Stromal cell of bone marrow (primary cell): Measurements from ENCODE around the gene NEDD4L.

Experiments used
- DNase-seq: peaks from one replicate; pipeline ENCODE4 v3.0.0-alpha.2; 2012; ENCODE audit warnings: low read depth

NEDD4L gene

DNA sequence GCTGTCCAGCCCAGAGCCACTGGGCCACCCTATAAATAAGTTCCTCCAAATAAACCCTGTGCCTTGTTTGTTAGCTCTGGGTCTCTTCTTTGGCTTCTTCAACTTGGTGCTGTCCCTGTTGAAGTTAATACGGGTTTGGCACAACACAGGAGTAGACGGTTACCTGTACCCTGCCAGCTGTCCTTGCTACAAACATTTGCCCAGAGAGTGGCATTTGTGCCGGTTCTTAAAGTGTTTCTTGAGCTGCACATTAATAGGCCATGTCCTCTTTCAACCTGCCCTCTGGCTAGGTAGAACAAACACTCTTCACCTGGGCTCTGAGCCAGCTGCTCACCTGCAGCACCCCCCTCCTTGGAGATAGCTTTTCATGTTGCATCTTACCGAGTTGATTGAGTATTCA, 139.2 kb downstream of the NEDD4L start:
- no peak for DNase-seq

DNA sequence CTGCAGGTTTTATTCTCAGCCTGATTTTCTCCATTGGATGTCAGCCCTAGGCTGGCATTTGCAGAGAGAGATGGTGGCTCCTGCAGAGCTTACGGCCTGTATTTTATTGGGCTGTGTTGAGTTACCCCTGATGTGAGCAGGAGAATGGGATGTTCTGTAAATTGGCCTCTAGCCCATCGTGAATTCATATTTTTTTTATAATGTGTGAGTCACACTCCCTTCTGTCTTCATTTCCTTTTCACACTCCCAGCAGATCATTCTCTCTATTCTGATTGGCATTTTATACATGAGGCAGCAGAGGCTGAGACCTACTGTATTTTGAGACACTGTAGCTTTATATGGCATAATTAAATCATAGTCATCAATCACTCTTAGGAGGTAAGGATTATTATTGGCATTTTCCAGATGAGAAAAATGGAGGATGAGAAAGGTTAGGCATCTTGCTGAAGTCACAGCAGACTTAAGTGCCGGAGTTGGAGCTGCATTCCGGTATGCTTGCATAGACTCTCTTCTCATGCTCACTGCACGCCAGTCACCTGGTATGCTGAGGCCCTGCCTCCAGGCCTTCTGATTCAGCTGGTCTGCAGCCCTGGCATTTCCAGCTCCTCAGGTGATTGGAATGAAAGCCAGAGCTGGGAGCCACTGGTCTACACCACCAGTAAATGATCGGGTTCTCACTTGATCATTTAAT, 142.4 kb downstream of the NEDD4L start:
- peak; percentile 30 for DNase-seq

DNA sequence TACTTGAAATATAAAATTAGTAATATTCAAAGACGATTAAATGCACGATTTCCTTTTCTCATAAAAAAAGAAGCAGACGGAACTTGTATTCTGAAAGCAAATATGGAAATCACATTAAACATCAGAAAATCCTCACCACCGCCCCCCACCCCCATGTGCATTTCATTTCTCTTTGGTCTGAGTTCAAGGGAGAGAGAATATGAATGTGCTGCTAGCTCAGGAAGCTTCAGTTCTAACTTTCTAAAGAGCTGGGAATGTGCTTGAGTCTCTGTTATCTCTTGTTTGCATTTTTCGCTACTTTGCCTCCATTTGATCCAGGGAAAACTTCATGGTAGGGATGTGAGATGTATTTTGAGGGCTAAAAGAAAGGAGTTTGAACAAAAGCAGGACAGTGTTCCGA, 143.6 kb downstream of the NEDD4L start:
- DNase-seq, result no peak

DNA sequence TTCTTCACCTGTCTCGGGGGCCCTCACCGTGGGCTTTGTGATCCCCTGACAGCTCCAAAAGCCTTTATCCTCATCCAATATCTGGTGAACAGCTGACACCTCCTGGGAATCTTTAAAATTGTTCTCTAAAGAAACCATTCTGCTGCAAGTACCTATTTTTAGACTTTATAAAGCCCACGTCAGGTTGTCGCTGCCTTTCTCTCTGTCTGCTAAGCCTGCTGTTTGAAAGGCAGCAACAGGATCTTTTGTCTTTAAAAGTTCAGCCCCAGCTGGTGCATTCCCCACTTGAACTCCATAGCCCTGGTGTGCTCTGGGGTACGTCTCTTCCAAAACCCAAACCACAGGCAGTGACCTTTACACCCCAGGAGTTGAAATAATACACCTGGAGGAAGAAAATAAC, 145.0 kb downstream of the NEDD4L start:
- DNase-seq, result no peak

DNA sequence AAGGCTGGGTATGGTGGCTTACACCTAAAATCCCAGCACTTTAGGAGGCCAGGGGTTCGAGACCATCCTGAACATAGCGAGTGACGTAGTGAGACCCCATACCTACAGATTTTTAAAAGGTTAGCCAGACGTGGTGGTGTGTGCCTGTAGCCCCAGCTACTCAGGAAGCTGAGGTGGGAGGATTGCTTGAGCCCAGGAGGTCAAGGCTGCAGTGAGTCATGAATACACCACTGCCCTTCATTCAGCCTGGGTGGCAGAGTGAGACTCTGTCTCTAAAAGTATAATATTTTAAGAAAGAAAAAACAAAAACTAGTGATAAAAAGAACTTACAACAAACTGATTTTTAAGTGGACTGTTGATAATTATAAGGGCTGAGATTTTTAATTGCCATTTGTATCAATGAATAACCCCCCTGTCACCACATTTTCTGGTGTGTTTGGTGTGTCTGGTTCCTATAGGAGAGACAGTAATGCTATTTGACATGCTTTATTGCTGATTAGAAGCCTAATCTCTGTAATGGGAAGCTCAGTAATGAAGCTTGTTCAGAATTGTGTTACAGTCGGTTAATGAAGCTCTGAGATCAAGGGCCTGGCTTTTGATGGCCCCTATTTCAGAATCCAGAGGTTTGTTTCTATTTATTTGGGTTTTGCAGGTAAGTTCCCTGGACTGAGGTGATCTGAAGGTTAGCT, 147.0 kb downstream of the NEDD4L start:
- no peak for DNase-seq

DNA sequence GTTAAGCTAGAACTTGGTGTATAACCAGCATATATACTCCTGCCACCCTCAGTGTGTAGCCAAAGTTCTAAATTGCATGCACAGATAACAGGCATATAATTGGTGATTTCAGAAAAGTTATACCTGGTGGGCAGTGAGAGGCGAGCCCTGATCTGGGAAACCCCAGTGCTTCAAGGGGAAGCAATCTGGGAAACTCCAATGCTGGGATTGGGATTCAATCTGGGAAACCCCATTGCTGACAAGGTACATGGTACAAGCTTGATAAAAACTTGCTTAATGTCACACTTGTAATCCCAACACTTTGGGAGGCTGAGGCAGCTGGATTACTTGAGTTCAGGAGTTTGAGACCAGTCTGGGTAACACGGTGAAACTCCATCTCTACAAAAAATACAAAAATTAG, 147.6 kb downstream of the NEDD4L start:
- DNase-seq, result no peak

DNA sequence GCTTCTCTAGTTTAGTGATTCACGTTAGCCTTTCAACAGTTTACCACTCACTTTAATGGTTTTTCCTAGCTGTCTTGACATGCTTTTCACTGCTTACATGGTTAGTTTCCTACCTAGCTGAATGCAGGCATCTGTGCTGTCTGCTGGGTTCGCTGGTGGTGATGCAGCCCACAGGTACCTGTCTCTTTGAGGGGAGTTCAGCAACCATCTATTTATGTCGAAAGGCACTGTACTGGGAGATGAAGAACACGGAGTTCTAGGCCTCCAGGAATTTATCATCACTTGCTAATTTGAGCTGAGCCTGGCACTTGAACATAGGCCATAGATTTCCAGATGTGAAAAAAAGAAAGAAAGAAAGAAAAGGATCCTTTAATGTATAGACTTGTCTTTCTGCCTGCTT, 148.5 kb downstream of the NEDD4L start:
- no peak for DNase-seq

DNA sequence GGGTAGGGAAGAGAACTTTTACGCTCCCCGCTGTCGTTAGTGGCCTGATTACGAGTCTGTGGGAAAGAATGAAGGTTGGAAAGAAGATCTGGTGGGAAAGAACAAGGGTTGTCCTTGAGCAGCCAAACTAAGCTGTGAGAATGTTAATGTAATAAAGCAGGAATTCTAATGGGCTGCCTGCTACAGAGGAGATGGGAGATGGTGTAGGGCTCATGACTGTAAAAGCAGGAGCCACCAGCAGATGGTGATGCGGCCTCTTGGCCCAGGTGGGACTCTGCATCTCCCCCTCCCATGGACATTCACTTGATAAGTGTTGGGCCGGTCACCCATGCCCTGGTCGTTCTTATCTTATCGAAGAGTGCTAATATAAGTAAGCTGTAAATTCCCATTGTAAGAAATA, 150.0 kb downstream of the NEDD4L start:
- DNase-seq, result no peak

DNA sequence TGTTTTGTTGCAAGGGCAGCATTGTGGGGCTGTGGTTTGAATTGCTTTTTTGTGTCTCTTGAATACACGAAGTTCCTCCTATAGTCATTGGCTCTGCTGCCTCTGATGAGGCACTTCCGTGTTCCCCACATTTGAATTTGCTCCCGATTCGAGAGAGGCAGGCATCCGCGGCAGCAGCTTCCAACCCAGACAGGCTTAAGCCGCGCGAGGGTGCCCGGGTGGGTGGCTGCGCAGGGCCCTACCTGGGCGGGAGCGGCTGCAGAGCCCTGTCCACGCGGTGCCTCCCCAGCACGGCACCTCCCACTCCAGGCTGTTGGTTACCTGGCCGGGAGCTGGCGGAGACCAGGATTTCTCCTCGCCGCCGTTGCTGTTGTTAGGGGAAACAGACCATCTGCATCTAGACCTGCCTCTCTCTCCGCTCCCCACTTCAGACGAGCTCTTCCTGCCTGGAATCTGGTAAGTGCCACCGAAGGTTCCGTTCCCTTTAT, 151.3 kb downstream of the NEDD4L start:
- no peak for DNase-seq

DNA sequence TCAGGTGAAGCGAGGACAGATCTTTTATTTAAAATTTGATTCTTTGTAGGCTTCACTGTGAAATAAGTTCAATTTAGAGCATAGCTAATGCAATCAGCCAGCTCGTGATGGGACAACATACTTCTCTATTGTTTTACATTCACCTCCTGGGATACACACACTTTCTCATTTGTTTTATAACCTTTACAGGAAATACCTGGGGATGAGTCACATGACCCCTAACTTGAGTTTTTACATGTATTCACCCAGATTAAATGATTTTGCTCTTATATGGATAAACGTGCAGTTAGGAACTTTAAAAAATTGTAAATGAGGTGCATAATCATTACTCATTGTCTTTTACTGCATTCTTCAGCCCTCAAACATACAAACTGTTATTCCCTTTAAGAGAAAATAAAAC, 152.1 kb downstream of the NEDD4L start:
- no peak for DNase-seq

DNA sequence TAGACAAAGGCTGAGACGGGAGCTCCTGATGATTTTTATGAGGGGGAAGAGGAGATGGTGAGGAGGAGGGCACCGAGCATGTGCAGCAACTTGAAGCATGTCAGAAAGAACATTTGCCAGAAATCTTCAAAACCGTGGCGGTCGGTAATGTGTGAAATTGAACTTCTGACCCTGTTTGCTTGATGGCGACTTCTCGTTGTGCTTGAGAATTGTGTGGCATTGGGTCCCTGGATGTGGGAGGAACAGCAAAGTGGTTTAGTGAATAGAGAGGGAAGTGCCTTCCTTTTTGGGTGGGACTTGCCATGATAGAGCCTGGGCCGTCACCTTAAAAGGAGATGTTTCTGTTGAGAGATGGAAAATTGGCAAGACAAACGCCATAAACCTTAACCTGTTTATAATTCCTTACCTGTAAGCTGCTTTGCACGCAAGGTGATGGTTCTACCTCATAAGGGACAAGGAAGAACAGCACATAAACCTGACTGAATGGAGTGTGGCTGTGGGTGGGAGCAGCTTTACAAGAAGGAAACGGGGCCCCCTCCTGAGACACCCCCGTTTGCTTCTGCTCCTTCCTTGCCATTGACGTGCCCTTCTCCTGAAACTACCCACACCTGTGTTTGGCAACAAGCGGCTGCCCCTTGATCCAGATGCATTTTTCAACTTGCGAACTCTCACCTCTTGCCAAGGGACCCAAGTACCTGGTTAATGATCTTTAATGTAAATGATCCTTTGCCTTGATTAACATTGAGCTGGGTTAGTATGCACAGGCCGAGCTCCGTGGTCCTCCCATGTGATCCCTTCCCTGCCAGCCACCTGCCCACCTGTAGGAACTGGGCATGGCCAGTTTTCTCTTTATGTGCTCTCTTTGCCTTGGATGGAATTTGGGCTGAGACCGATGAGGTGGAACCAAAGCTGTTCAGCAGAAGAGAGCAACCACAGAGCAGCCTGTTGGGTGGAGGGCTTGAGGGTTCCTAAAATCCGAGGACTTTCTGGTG, 153.2 kb downstream of the NEDD4L start:
- no peak for DNase-seq

DNA sequence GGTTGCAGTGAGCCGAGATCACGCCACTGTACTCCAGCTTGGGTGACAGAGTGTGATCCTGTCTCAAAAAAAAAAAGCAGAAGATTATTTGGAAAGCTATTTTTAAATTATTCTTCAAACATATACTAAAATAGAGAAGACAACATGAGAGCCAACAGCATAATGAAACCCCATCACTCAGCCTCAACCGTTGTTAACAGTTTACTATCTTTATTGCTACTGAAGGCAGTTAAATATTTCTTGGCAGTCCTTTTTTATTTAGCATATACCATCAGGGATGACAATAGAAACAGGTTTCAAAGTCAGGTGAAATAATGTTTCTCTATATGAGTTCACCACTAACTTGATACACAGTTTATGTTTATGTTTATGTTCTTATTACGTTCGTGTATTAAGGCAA, 157.2 kb downstream of the NEDD4L start:
- no peak for DNase-seq

DNA sequence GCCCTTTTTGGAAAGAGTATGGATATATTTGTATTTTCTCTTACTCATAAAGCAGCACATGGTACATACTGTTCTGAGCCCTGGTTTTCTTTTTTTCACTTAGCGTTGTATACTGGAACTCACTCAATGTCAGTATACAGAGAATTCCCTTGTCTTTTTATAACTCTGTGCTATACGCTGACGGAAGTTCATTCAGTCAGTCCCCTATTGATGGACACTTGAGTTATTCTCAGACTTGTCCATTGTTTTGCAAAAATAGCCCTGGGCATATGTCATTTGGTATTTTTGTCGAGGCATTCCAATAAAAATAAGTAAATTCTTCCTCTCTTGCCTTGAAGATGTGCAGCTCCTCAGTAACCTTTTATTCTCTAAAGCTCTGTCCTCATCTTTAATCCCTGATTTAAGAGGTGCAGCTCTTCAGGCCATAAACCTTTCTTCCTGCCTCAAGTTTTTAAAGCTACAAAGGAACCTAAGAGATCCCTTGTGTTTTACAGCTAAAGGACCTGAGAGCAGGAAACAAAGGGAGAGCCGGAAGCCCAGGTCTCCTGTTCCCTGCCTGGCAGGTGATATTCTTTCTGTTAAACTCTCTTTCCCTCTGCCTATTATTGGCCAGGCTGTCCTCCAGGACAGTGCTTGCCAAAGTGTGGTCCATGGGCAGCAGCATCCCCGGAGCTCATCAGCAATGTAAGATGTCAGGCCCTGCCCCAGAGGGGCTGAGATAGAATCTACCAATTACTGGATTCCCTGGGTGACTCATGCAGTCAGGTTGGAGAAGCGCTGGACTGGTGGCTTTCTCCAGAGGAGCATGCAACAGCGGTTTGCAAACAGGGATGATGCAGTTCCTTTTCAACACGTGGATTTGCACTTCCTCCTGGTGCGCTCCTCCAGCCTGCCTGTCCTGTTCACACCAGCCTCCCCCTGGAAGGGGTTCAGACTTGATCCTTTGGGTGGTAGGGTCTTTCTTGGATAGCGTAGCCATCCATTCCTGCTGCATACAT, 158.0 kb downstream of the NEDD4L start:
- no peak for DNase-seq

DNA sequence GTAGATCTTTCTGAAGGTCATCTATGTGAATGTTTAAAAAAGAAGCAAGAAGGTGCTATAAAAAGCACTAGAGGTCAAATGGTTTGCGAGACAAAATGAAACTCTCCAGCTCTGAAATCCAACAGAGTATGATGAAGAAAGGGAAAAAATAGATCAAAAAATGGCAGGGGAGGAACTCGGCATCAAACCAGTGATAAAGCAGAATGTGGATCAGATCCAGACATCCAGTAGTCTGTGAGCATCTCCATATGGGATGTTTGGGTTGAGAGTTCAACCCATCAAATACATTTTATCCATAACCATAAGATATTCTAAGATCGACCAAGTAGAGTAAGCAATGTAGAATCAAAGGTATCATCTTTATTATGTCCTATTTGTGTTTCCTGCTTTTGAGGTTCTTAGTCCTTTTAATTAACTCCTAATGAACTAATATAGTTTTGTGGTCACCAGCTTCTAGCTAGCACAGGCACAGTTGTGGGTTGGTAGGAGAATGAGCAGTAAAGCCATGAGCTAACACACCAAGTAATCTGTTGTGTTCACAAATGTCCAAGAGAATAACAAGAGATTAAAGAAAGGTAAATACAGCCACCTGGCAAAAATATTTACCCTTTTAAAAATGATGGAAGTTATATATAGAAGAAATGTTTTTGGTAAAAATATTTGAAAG, 160.9 kb downstream of the NEDD4L start:
- DNase-seq, result no peak

DNA sequence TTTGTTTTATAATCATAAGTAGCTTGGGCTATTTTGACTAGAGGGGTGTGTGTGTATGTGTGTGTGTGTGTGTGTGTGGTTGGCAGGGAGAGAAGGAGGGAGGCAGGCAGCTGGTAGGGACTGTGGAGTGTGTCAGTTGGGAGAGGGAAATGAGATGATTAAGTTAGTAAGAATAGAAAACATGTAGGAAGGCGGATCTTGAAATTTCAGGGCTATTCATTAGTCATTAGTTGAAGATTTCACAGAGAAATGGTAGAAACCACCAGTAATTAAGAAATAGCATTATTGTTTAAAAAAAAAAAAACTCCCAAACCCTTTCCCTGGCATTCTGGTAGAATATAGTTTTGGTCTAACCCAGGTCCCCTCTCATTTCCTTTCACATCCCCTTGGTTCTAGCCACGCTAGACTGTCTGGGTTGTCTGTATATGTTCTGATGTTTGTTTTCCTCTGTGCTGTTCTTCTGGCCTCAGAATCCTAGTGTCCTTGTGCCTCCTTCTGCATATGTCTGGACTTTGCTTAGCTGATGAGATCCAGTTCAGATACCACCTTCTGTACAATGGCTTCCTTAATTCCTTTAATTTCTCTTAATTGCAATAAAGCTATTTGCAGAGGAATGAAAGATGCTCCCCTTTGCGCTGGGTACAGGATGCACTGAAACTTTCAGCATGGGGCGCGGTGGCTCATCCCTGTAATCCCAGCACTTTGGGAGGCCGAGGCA, 161.6 kb downstream of the NEDD4L start:
- DNase-seq, result no peak

DNA sequence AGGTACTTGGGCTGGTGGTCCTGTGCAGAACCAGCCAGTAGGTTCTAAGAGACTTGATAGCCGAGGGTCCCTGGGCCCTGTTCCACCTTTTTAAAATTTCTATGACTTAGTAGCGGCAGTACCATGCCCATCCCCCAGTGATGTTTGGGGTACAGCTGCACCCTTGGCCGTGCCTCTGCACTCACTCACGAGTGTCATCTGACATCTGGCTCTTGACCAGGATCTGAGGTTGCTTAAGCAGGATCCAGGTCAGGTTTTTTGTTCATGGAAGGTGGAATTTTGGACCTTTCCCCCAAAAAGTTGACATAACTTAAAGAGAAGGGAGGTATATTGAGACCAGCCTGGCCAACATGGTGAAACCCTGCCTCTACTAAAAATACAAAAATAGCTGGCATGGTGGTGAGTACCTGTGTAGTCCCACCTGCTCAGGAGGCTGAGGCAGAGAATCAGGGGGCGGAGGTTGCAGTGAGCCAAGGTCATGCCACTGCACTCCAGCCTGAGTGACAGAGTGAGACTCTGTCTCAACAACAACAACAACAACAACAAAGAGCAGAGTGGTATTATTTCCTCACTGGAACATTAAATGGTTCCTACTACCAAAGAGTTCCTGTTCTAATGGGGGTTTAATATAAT, 163.6 kb downstream of the NEDD4L start:
- DNase-seq, result no peak

DNA sequence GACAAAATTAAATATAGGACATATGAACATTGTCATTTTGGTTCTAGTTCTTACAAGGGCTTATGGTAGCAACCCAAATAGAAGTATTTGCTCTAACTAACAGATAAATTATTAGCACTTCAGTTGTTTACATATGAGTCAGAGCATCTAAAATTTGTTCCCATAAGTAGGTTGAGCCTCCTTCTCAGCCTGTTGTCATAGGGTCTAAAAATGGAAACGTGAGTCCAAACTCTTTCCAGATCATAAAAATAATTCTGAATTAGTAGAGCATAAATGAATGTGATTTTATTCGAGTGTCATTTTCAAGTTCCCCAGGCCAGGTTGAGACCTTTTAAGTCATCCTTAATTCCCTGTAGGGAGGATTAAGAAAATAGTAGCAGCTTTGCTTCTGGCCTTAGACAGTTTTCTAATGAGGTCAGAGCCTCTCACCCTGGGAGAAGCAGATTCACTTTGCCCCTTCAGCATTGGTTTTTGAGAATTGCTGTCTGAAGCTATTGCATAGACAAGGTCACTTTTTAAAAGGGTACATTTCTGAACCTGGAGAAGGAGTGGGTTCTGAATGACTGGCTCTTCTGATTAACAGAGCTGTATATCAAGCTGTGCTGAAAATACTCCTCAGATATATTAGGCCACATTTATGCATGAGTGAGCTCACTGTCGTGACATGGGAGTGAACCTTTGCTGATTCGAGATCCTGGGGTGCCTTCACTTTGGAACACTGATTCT, 164.3 kb downstream of the NEDD4L start:
- DNase-seq, result no peak

DNA sequence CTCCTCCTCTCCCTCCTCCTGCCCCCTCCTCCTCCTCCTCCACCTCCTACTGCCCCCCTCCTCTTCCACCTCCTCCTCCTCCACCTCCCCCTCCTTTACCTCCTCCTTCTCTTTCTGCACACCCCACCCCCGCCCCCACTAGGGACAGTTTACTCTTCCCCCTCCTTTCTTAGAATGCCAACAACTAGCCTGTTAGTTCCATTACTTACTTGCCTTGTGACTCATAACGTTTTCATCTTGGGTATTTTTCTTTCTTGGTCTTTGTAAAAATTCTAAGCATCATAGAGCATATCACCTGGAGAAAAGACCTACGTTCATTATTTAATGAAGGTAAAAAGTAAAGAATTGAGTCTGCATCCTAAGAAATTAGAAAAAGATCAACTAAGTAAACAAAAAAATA, 165.3 kb downstream of the NEDD4L start:
- no peak for DNase-seq

DNA sequence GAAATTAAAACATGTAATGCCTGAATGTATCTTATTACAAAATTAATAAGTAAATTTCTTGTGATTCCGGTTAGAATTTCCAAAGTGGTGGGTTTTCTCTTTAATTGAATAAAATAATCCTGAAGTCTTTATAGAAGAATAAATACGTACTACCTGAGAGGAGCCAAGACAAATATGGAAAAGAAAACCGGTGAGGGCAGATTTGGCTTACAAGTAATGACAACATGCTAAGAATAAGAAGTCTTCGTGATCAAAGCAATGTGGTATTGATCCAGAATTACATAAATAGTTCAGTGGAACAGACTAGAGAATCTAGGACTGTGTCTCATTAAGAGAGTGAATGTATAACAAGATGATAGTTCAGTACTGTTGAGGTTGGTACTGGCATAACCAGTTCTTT, 167.5 kb downstream of the NEDD4L start:
- no peak for DNase-seq
